Activated T-cell treated with anti-CD3 and anti-CD28 coated beads, Interleukin-2, amount 50 U/mL, for 72 hours (primary cell): ENCODE data around the gene LSG1. TPM values are rescaled to one million over a fixed set of nuclear protein-coding genes. Genes with fewer than 3 reads are reported as not detected.
A peak's percentile ranks its signal among the peaks of the same experiment; 100 is the strongest.

Experiments used
- ATAC-seq, 2 donors: fragments of 150-1000 bp; cut with Tn5 transposase; replicated peaks in 1 of 2; 2 replicates each; pipeline ENCODE4 v1.10.0; 2021; ENCODE audit warnings: moderate library complexity in 2 of 2, mild to moderate bottlenecking in 1 of 2
- DNase-seq, 2 donors: peaks; one replicate each; pipeline ENCODE4 v3.0.0; 2021 to 2022; ENCODE audit warnings: mixed read lengths in 1 of 2
- H3K27ac Mint-ChIP-seq: one replicate; pipeline ENCODE4 v1.8.0; 2022; ENCODE audit warnings: mild to moderate bottlenecking, moderate library complexity, mixed read lengths
- H3K27me3 Mint-ChIP-seq: one replicate; pipeline ENCODE4 v1.8.0; 2022; ENCODE audit warnings: low read depth, mixed read lengths
- H3K36me3 Mint-ChIP-seq, 2 donors: one replicate each; pipeline ENCODE4 v1.8.0; 2022; ENCODE audit warnings: mixed read lengths in 2 of 2, mild to moderate bottlenecking in 1 of 2; ENCODE audit not compliant: insufficient read depth in 2 of 2
- H3K4me1 Mint-ChIP-seq: one replicate; pipeline ENCODE4 v1.8.0; 2022; ENCODE audit warnings: low read depth, mixed read lengths
- H3K4me3 Mint-ChIP-seq, 2 donors: one replicate each; pipeline ENCODE4 v1.8.0; 2022; ENCODE audit warnings: mild to moderate bottlenecking in 2 of 2, mixed read lengths in 2 of 2, moderate library complexity in 2 of 2
- H3K9me3 Mint-ChIP-seq, 2 donors: one replicate each; pipeline ENCODE4 v1.8.0; 2022; ENCODE audit warnings: mixed read lengths in 2 of 2
- total RNA-seq, 2 donors: library from RNA; stranded (reverse); gene quantifications; one replicate each; pipeline ENCODE4 v1.2.3, GENCODE V29; 2022

Gene LSG1
- total RNA-seq, 2 donors from 2014 or later = 38.3 to 43.4 TPM

DNA sequence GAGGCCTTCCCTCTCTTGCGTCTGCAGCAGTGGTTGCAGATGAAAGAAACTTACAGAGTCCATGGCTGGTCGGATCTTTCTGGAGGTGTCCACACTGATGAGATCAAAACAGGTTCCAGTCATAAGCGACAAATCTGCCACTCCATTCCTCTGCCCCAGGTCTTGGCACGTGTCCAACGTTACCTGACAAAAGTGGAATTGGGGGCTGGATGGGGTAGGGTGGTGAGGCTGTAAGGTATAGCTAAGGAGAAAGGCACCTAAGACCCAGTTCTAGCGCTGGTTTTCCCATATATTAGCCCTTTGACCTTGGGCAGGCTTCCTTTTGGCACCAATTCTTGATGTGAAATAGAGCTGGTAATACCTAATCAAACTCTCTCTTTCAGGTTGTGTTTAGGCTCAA lies 24.7 kb upstream of the LSG1 start:
- Mint-ChIP-seq H3K27me3 (peaks cover 33% of the 10 kb centered on the region), H3K36me3 (peaks cover 0 to 3% of the 10 kb centered on the region in 2 donors), H3K27ac (no peak overlapping the region), H3K4me1 (no peaks in the 10 kb centered on the region), H3K4me3 (no peak overlapping the region), H3K9me3 (peaks cover 0 to 2% of the 10 kb centered on the region in 2 donors)
- no peak for DNase-seq
- no peak for ATAC-seq

DNA sequence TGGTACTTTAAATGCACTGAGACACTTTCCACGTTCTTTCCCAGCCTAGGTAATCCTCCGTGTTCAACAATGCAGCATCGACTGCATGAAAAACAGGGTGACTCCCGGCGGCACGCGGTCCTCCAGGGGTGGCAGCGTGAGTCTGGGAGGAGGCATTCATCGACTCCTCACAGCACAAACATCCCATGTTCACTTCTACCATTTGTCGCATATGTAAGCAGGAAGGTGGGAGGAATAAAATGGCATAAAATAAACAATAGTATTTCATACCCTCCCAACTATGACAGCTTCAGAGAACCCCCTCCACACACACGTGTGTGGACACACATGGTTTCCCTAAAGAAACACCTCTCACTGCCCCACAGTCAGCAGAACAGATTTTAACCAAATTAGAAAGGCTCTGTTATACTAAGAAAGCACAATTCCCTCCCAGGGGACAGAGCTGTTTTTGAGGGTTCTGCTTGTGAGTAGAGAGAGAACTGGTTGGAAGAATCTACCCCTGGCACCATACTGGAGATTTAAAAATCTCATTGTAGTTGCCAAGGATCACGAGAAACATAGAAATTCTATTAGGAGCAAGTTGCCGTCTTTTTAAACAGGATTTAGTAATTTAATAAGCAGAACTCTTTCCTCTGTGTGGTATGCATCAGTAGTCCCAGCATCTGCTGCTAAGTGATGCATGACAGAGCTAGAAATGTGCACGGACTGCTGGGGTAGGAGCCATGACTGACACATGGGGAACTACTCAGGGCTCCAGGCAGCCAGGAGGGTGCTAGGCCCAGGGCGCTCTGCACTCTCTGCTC lies 19.7 kb upstream of the LSG1 start:
- no peak overlapping the region for H3K27ac Mint-ChIP-seq
- ATAC-seq = no peak
- H3K4me3 Mint-ChIP-seq = no peak overlapping the region

GRCh38 chr3:194690501-194691372 lies 18.7 kb upstream of the LSG1 start:
- H3K27me3 Mint-ChIP-seq = peaks cover 43% of the 10 kb centered on the region
- ATAC-seq (no peak), DNase-seq (no peak)
- H3K27ac Mint-ChIP-seq = no peak overlapping the region
- H3K4me3 Mint-ChIP-seq = peak overlapping the region in 1 of 2 donors; percentile 31
- peaks cover 42% of the 10 kb centered on the region for H3K4me1 Mint-ChIP-seq
- H3K36me3 Mint-ChIP-seq = peaks cover under 1 to 2% of the 10 kb centered on the region in 2 donors
- no peaks in the 10 kb centered on the region for H3K9me3 Mint-ChIP-seq

More for the DNA sequence above, 19.7 kb upstream of the LSG1 start:
- no peak for DNase-seq
- peaks cover 0 to 2% of the 10 kb centered on the region in 2 donors for H3K36me3 Mint-ChIP-seq
- no peaks in the 10 kb centered on the region for H3K9me3 Mint-ChIP-seq
- peaks cover 44% of the 10 kb centered on the region for H3K27me3 Mint-ChIP-seq
- peaks cover 37% of the 10 kb centered on the region for H3K4me1 Mint-ChIP-seq

DNA sequence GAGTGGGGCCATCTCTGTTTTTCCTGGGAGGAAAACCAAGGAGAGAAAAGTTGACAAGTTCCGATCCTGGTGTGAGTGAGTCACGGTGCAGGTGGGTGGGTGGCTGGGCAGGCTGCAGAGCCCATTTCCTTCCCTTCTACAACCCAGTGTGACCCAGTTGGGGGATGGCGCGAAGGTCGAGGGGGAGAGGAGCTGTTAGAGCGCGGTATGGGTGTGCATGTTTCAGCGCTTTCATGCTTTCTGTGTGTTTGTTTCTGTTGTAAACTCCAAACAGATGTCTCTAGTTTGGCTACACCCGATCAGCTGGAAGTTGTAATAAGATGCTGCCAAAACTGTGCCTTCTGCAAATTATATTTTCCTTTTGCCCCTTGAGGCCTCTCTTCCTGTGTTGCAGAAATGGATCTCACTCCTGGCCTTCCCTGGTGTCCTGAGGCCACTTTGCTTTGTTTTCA lies 17.5 kb upstream of the LSG1 start:
- DNase-seq = peak in 1 of 2 donors; percentile 19
- Mint-ChIP-seq H3K4me3 (peak overlapping the region; percentile 79 to 97), H3K9me3 (no peaks in the 10 kb centered on the region), H3K4me1 (peaks cover 54% of the 10 kb centered on the region), H3K27ac (no peak overlapping the region), H3K36me3 (peaks cover 2% of the 10 kb centered on the region in 2 donors), H3K27me3 (peaks cover 44% of the 10 kb centered on the region)
- ATAC-seq = no peak

- DNase-seq (no peak), ATAC-seq (no peak)
- peak overlapping the region; percentile 75 for H3K27ac Mint-ChIP-seq
- H3K36me3 Mint-ChIP-seq = peaks cover 2% of the 10 kb centered on the region in 2 donors
- peak overlapping the region; percentile 79 to 97 for H3K4me3 Mint-ChIP-seq
- H3K4me1 Mint-ChIP-seq = peaks cover 59% of the 10 kb centered on the region
- H3K27me3 Mint-ChIP-seq = peaks cover 44% of the 10 kb centered on the region
- H3K9me3 Mint-ChIP-seq = no peaks in the 10 kb centered on the region
Measured at GRCh38 chr3:194688946-194689345, 17.0 kb upstream of the LSG1 start.

GRCh38 chr3:194688200-194688740 lies 16.3 kb upstream of the LSG1 start:
- peak in 1 of 2 donors; percentile 19 for ATAC-seq
- Mint-ChIP-seq H3K27ac (peak overlapping the region; percentile 75), H3K9me3 (no peaks in the 10 kb centered on the region), H3K4me1 (peaks cover 64% of the 10 kb centered on the region), H3K27me3 (peaks cover 46% of the 10 kb centered on the region), H3K36me3 (peaks cover 2% of the 10 kb centered on the region in 2 donors), H3K4me3 (peak overlapping the region; percentile 79 to 97)
- DNase-seq = peak; percentile 21 to 36

GRCh38 chr3:194687638-194688199 lies 15.7 kb upstream of the LSG1 start:
- peak overlapping the region; percentile 97 for H3K4me3 Mint-ChIP-seq
- ATAC-seq = peak; percentile 66 to 73
- peaks cover 70% of the 10 kb centered on the region for H3K4me1 Mint-ChIP-seq
- no peaks in the 10 kb centered on the region for H3K9me3 Mint-ChIP-seq
- peaks cover 2% of the 10 kb centered on the region in 2 donors for H3K36me3 Mint-ChIP-seq
- peak overlapping the region; percentile 64 for H3K27ac Mint-ChIP-seq
- peaks cover 46% of the 10 kb centered on the region for H3K27me3 Mint-ChIP-seq
- peak; percentile 87 to 90 for DNase-seq

- no peaks in the 10 kb centered on the region for H3K9me3 Mint-ChIP-seq
- peak overlapping the region; percentile 64 for H3K27ac Mint-ChIP-seq
- peak overlapping the region; percentile 97 for H3K4me3 Mint-ChIP-seq
- ATAC-seq (peak; percentile 5 to 8), DNase-seq (peak; percentile 34 to 39)
- H3K27me3 Mint-ChIP-seq = peaks cover 46% of the 10 kb centered on the region
- peaks cover 76% of the 10 kb centered on the region for H3K4me1 Mint-ChIP-seq
- peaks cover 2% of the 10 kb centered on the region in 2 donors for H3K36me3 Mint-ChIP-seq
Measured at GRCh38 chr3:194686816-194687637, 15.0 kb upstream of the LSG1 start.

GRCh38 chr3:194686414-194686815 lies 14.4 kb upstream of the LSG1 start:
- DNase-seq (peak in 1 of 2 donors; percentile 45), ATAC-seq (no peak)
- Mint-ChIP-seq H3K36me3 (peaks cover 2% of the 10 kb centered on the region in 2 donors), H3K4me1 (peaks cover 77% of the 10 kb centered on the region), H3K27me3 (peaks cover 47% of the 10 kb centered on the region), H3K4me3 (peak overlapping the region; percentile 97), H3K9me3 (no peaks in the 10 kb centered on the region), H3K27ac (peak overlapping the region; percentile 25)

DNA sequence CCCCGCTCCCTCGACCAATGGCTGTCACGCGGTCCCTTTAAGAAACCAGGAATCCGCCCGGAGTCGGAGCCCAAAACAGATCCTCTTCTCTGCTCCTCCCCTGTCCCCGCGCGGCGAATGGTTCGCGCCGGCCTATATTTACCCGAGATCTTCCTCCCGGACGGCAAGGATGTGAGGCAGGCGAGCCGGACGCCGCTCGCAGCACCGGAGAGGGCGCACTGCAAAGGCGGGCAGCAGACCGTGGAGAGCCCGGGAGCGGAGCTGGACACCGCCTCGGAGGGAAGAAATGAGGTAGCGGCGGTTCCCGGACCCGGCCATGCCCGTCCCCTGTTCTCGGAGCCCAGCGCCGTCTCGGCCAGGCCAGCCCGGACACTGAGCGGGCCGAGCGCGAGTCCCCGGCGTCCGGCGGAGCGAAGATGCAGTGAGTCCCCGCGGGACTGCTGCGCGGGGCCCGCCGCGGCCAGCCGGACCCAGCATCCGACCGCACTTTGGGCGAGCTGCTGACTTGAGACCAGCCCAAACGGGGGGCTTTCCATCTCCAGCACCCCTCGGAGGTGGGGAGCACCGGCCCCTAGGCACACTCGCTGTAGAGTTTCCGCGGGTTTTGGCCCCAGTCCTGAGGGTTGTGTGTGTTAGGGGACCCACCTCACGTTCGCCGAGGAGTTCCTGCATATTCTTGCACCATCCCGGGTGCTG lies 13.9 kb upstream of the LSG1 start, which contains the start of gene FAM43A:
FAM43A (plus strand) TSS at position 166 of the 696 bp plus-strand sequence. CDS start 944 bp downstream, outside the sequence.
- Mint-ChIP-seq H3K27ac (peak within 1 kb of the TSS; percentile 36), H3K4me3 (peak within 1 kb of the TSS; percentile 97), H3K36me3 (peaks cover 2% of the 10 kb centered on the region in 2 donors), H3K9me3 (no peaks in the 10 kb centered on the region), H3K4me1 (peaks cover 73% of the 10 kb centered on the region), H3K27me3 (peaks cover 48% of the 10 kb centered on the region)
- DNase-seq = peak; percentile 86 to 89
- ATAC-seq = peak; percentile 63 to 64

DNA sequence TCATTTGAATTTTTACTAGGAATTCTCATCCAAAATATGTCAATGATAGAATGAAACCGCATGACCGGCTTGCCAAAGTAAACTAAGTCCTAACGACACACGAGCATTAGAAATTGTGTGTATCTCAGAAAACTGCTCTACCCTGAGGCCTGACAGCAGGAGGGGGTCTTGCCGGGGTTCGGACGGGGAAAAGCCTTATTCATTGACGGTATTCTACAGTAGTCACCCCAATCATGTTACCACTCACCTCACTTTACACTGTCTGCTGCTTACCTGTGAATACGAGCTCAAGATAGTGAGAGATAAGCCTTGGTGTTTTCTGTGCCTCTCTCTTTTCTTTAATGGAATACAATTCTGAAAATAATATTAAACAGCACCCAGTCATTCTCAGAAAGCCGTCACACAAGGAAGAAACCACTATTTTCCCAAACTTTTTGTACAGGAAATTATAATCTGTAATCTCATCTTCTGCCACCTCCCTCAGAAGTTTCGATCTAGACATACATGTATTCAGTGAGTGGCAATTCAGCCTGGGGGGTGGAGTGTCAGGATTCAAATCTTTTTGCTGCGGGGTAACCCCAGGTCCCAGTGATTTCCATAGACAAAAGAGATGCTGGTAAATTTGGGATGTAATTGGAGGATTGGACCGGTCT lies 13.2 kb upstream of the LSG1 start:
- peak; percentile 36 to 39 for ATAC-seq
- DNase-seq = no peak
- Mint-ChIP-seq H3K27me3 (peaks cover 48% of the 10 kb centered on the region), H3K9me3 (no peaks in the 10 kb centered on the region), H3K4me1 (peaks cover 68% of the 10 kb centered on the region), H3K27ac (peak overlapping the region; percentile 36), H3K4me3 (peak overlapping the region; percentile 97), H3K36me3 (peaks cover 2% of the 10 kb centered on the region in 2 donors)
